HEK293 (cell line): ENCODE measurements around the gene CCBE1.

Experiments
- CTCF ChIP-seq: fragments of 450-650 bp; formaldehyde crosslinking; IDR thresholded peaks from 2 replicates; pipeline ENCODE4 v1.5.1; 2016; ENCODE audit warnings: missing biosample characterization, missing genetic modification characterization
- KLF7 ChIP-seq: fragments of 450-650 bp; formaldehyde crosslinking; IDR thresholded peaks from 2 replicates; pipeline ENCODE4 v1.5.1; 2016; ENCODE audit warnings: missing biosample characterization, missing genetic modification characterization, borderline replicate concordance
- PATZ1 ChIP-seq: fragments of 450-650 bp; formaldehyde crosslinking; IDR thresholded peaks from 2 replicates; pipeline ENCODE4 v1.5.1; 2016; ENCODE audit warnings: missing biosample characterization, missing genetic modification characterization
- ZNF18 ChIP-seq: fragments of 450-650 bp; formaldehyde crosslinking; IDR thresholded peaks from 2 replicates; pipeline ENCODE4 v1.5.1; 2016; ENCODE audit warnings: missing biosample characterization, missing genetic modification characterization
- ZNF350 ChIP-seq: fragments of 450-650 bp; formaldehyde crosslinking; IDR thresholded peaks from 2 replicates; pipeline ENCODE4 v1.5.0; 2017; ENCODE audit warnings: missing biosample characterization, mild to moderate bottlenecking, missing genetic modification characterization
- ZNF391 ChIP-seq: fragments of 450-650 bp; formaldehyde crosslinking; IDR thresholded peaks from 2 replicates; pipeline ENCODE4 v1.5.1; 2016; ENCODE audit warnings: low read depth, missing biosample characterization, missing genetic modification characterization, borderline replicate concordance
- ZNF488 ChIP-seq: fragments of 450-650 bp; formaldehyde crosslinking; IDR thresholded peaks from 2 replicates; pipeline ENCODE4 v1.5.1; 2016; ENCODE audit warnings: missing biosample characterization, missing genetic modification characterization
- ZNF843 ChIP-seq: fragments of 450-650 bp; formaldehyde crosslinking; IDR thresholded peaks from 2 replicates; pipeline ENCODE4 v1.5.1; 2016; ENCODE audit warnings: missing biosample characterization, missing genetic modification characterization

- no peak for TF ChIP-seq ZNF18 (tag by site-specific recombination)
- no peak for TF ChIP-seq CTCF
- TF ChIP-seq ZNF488 (tag by site-specific recombination) = no peak
- TF ChIP-seq ZNF350 (tag by site-specific recombination) = no peak
- no peak for TF ChIP-seq ZNF843
- TF ChIP-seq PATZ1 = no peak
- no peak for TF ChIP-seq KLF7 (tag by site-specific recombination)
- TF ChIP-seq ZNF391 = no peak
Observed at GRCh38 chr18:59455728-59456276, 241.4 kb downstream of the CCBE1 start.
